SK-N-SH treated with all-trans-retinoic acid at 6 μM for 48 hours (cell line): ENCODE data around the gene NPAS1.

Source experiments
- BACH2 ChIP-seq: fragments of 250-450 bp; sonication (Bioruptor Pico); IDR thresholded peaks from 2 replicates; pipeline ENCODE4 v1.9.0; 2021; ENCODE audit warnings: mild to moderate bottlenecking, borderline replicate concordance
- PPARA ChIP-seq: fragments of 250-450 bp; sonication (Bioruptor Pico); IDR thresholded peaks from 2 replicates; pipeline ENCODE4 v1.5.0; 2020; ENCODE audit warnings: mild to moderate bottlenecking, borderline replicate concordance
- RARB ChIP-seq: fragments of 250-450 bp; sonication (Bioruptor Pico); IDR thresholded peaks from 2 replicates; pipeline ENCODE4 v1.8.0; 2021; ENCODE audit warnings: mild to moderate bottlenecking, moderate library complexity
- TOX ChIP-seq: fragments of 250-450 bp; sonication (Bioruptor Pico); IDR thresholded peaks from 2 replicates; pipeline ENCODE4 v1.8.0; 2021; ENCODE audit warnings: mild to moderate bottlenecking, moderate library complexity, borderline replicate concordance
- ZC3H10 ChIP-seq: fragments of 250-450 bp; sonication (Bioruptor Pico); IDR thresholded peaks from 2 replicates; pipeline ENCODE4 v1.5.1; 2021; ENCODE audit warnings: mild to moderate bottlenecking, moderate library complexity
- ZFP30 ChIP-seq: fragments of 450-650 bp; formaldehyde crosslinking; IDR thresholded peaks from 2 replicates; pipeline ENCODE4 v1.5.0; 2022; ENCODE audit warnings: mild to moderate bottlenecking, moderate library complexity

DNA sequence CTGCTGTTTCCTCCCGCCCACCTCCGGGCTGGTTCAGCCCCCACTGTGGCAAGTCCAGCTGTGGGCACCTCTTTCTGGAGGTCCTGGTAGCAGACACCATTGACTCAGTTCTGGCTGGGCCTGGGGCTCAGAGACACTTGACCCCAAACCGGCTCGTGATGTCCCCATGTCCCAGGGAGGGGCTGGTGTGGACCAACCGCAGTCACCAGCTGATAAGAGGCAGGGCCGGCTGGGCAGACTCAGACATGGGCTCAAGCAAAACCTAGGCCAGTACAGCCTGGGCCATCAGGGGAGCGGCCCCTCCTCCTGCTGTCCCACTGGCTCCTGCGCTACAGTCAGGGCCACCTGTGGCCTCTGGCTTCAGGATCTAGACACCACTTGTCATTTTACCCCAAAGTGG is 48.6 kb downstream of the NPAS1 start:
- TF ChIP-seq PPARA (no peak), TOX (CRISPR knock-in tag) (no peak), ZC3H10 (CRISPR knock-in tag) (no peak), BACH2 (CRISPR knock-in tag) (no peak), RARB (CRISPR knock-in tag) (no peak), ZFP30 (no peak)
